ENCODE results near the gene MAOA. TPM values are rescaled to one million over a fixed set of nuclear protein-coding genes. Genes with fewer than 3 reads are reported as not detected.
"Not testable (repeated sequence)": the region's sequence is repeated elsewhere in the genome, so short reads cannot be mapped to it uniquely, and the experiment has no call there.

MAOA gene
- total RNA-seq, 1 donor from 2014 or later, result 103 TPM

GRCh38 chrX:43702660-43703059 lies 46.6 kb downstream of the MAOA start:
- ATAC-seq (peak; percentile 75), DNase-seq (no peak)
- intact Hi-C loops (cut with micrococcal nuclease), result no loop called here

GRCh38 chrX:43703211-43703791 lies 47.2 kb downstream of the MAOA start:
- intact Hi-C loops (cut with micrococcal nuclease), result no loop called here
- ATAC-seq (peak; percentile 58), DNase-seq (no peak)

- intact Hi-C loops (cut with micrococcal nuclease), result no loop called here
- ATAC-seq (no peak), DNase-seq (no peak)
Observed at GRCh38 chrX:43706786-43707370, 50.8 kb downstream of the MAOA start.

- intact Hi-C loops (cut with micrococcal nuclease), result no loop called here
Observed at GRCh38 chrX:43707812-43708548, 51.9 kb downstream of the MAOA start.

GRCh38 chrX:43716144-43716543 lies 60.0 kb downstream of the MAOA start:
- intact Hi-C loops (cut with micrococcal nuclease), result no loop called here
- DNase-seq (no peak), ATAC-seq (no peak)

More at GRCh38 chrX:43707812-43708548, 51.9 kb downstream of the MAOA start:
- ATAC-seq (peak; percentile 80), DNase-seq (peak; percentile 62)

GRCh38 chrX:43716696-43717095 lies 60.6 kb downstream of the MAOA start:
- DNase-seq (no peak), ATAC-seq (no peak)
- intact Hi-C loops (cut with micrococcal nuclease), result no loop called here

- intact Hi-C loops (cut with micrococcal nuclease), result no loop called here
- DNase-seq (no peak), ATAC-seq (no peak)
Observed at GRCh38 chrX:43717161-43717560, 61.1 kb downstream of the MAOA start.

- intact Hi-C loops (cut with micrococcal nuclease), result no loop called here
- DNase-seq, result no peak
- ATAC-seq, result no peak
Observed at GRCh38 chrX:43718081-43718480, 62.0 kb downstream of the MAOA start.

- DNase-seq, result no peak
- ATAC-seq, result no peak
- intact Hi-C loops (cut with micrococcal nuclease), result no loop called here
Observed at GRCh38 chrX:43718546-43718945, 62.4 kb downstream of the MAOA start.

- ATAC-seq, result no peak
- intact Hi-C loops (cut with micrococcal nuclease), result no loop called here
Observed at GRCh38 chrX:43718956-43719355, 62.9 kb downstream of the MAOA start.

GRCh38 chrX:43720082-43720481 lies 64.0 kb downstream of the MAOA start:
- ATAC-seq (no peak), DNase-seq (no peak)
- intact Hi-C loops (cut with micrococcal nuclease), result no loop called here

More at GRCh38 chrX:43718956-43719355, 62.9 kb downstream of the MAOA start:
- DNase-seq, result no peak

- no peak for ATAC-seq
- intact Hi-C loops (cut with micrococcal nuclease), result no loop called here
- no peak for DNase-seq
Observed at GRCh38 chrX:43720961-43721360, 64.9 kb downstream of the MAOA start.

GRCh38 chrX:43725227-43725626 lies 69.1 kb downstream of the MAOA start:
- DNase-seq; intact Hi-C loops (cut with micrococcal nuclease); ATAC-seq: not testable (repeated sequence)

GRCh38 chrX:43727254-43727653 lies 71.2 kb downstream of the MAOA start:
- ATAC-seq; DNase-seq; intact Hi-C loops (cut with micrococcal nuclease): not testable (repeated sequence)

- ATAC-seq (no peak), DNase-seq (no peak)
- intact Hi-C loops (cut with micrococcal nuclease), result no loop called here
Observed at GRCh38 chrX:43728002-43728401, 71.9 kb downstream of the MAOA start.

GRCh38 chrX:43728966-43729365 lies 72.9 kb downstream of the MAOA start:
- no peak for DNase-seq
- intact Hi-C loops (cut with micrococcal nuclease), result no loop called here
- ATAC-seq, result no peak

- ATAC-seq (no peak), DNase-seq (no peak)
- intact Hi-C loops (cut with micrococcal nuclease), result no loop called here
Observed at GRCh38 chrX:43731086-43731485, 75.0 kb downstream of the MAOA start.

GRCh38 chrX:43733699-43734098 lies 77.6 kb downstream of the MAOA start:
- intact Hi-C loops (cut with micrococcal nuclease), result no loop called here
- ATAC-seq, result no peak
- no peak for DNase-seq

- DNase-seq, result no peak
- intact Hi-C loops (cut with micrococcal nuclease), result no loop called here
Observed at GRCh38 chrX:43734444-43734843, 78.3 kb downstream of the MAOA start.

GRCh38 chrX:43735534-43735933 lies 79.4 kb downstream of the MAOA start:
- intact Hi-C loops (cut with micrococcal nuclease), result no loop called here
- ATAC-seq (no peak), DNase-seq (no peak)

More at GRCh38 chrX:43734444-43734843, 78.3 kb downstream of the MAOA start:
- ATAC-seq, result no peak

GRCh38 chrX:43735957-43736356 lies 79.9 kb downstream of the MAOA start:
- no peak for ATAC-seq
- no peak for DNase-seq
- intact Hi-C loops (cut with micrococcal nuclease), result no loop called here
